NCI-H187 (cell line): Measurements from ENCODE around the gene TNN.
"Not testable (repeated sequence)": the region's sequence is repeated elsewhere in the genome, so short reads cannot be mapped to it uniquely, and the experiment has no call there.

Experiments
- DNase-seq, 2 experiments: peaks; one replicate each; lab custom pipeline; 2025; lab: John Stamatoyannopoulos, UW

Gene TNN, protein sequence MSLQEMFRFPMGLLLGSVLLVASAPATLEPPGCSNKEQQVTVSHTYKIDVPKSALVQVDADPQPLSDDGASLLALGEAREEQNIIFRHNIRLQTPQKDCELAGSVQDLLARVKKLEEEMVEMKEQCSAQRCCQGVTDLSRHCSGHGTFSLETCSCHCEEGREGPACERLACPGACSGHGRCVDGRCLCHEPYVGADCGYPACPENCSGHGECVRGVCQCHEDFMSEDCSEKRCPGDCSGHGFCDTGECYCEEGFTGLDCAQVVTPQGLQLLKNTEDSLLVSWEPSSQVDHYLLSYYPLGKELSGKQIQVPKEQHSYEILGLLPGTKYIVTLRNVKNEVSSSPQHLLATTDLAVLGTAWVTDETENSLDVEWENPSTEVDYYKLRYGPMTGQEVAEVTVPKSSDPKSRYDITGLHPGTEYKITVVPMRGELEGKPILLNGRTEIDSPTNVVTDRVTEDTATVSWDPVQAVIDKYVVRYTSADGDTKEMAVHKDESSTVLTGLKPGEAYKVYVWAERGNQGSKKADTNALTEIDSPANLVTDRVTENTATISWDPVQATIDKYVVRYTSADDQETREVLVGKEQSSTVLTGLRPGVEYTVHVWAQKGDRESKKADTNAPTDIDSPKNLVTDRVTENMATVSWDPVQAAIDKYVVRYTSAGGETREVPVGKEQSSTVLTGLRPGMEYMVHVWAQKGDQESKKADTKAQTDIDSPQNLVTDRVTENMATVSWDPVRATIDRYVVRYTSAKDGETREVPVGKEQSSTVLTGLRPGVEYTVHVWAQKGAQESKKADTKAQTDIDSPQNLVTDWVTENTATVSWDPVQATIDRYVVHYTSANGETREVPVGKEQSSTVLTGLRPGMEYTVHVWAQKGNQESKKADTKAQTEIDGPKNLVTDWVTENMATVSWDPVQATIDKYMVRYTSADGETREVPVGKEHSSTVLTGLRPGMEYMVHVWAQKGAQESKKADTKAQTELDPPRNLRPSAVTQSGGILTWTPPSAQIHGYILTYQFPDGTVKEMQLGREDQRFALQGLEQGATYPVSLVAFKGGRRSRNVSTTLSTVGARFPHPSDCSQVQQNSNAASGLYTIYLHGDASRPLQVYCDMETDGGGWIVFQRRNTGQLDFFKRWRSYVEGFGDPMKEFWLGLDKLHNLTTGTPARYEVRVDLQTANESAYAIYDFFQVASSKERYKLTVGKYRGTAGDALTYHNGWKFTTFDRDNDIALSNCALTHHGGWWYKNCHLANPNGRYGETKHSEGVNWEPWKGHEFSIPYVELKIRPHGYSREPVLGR (N-terminal part only)

DNA sequence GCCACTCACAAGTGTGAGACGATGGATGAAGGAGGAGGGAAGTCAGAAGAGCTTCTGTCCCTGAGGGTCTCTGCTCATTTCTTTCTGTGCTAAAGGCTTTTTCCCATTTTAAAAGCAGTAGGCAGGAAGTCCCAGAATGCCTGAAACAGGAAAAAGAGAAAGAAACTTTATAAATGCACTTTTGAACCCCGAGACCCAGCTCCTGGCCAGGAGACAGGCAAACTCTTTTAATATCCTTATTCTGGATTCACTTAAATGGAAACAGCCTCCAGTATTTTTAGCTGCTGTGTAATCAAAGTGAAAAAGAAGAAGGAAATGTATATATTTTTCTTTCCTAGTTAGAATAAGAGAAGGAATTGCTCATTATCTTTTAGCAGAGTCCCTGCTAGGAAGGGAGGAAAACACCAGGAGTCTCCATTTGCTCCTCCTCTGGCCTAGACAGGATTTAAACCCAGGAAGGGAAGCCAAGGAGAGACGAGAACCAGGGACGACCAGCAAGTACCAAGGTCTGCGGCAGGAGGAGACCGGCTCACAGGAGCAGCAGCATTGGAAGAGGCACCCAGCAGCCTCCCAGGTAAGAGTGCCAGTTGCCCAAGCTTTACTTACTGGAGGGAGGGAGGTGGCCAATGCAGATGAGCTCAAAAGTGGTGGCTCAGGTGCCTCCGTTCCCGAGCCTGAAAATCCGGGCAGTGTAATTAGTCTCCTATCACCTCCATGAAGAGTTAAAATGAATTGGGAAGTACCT is at the start of gene TNN:
Gene TNN (plus strand): TSS at position 472 of the 745 bp plus-strand sequence. CDS start 9,586 bp downstream, outside the sequence.
- DNase-seq = no peak

GRCh38 chr1:175019524-175019923 is 48.1 kb upstream of the TNN start:
- no peak for DNase-seq

DNA sequence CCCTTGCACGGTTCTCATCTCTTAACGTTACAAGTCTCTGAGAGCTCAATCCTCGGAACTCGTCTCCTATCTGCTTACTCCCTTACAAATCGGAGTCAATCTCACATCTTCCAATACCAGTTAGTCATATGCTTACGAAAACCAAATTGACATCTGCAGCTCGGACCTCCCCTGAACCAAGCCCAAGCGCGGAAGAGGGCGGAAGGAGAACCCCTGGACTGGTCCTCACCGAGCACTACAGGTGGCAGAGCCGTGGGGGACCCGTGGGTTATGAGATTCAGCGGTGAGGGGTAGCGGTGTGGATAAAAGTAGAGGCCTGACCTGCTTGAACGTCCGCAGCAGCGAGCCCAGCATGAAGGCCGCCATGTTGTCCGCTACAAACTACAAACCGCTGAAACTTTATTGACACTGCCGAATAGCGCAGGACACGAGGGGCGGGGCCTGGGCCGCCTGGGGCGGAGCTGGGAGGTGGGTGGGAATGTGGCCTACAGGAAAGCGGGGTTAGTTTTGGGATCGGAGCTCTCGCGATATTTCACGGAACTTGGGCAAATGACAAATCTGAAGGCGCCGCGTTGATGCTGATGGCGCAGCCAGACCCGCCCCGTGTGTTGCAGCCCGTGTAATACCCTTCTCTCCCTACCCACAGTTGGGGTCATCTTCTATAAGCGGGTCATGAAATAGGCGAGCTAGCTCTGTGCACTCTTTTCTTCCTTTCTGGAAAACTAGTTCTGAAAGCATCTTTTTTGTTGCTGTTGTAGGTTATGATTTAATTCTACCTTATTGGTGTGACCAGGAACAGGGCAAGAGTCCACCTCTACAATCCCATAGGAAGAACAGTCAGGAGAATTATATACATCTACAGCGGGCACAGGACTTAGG is 44.4 kb upstream of the TNN start, which contains the start of gene MRPS14:
Gene MRPS14 (minus strand): TSS at position 383 of the 879 bp plus-strand sequence. CDS start 17 bp downstream, at position 366.
- peak; percentile 98 to 99 for DNase-seq

GRCh38 chr1:175023922-175024242 is 43.8 kb upstream of the TNN start:
- not testable (repeated sequence) for DNase-seq

DNA sequence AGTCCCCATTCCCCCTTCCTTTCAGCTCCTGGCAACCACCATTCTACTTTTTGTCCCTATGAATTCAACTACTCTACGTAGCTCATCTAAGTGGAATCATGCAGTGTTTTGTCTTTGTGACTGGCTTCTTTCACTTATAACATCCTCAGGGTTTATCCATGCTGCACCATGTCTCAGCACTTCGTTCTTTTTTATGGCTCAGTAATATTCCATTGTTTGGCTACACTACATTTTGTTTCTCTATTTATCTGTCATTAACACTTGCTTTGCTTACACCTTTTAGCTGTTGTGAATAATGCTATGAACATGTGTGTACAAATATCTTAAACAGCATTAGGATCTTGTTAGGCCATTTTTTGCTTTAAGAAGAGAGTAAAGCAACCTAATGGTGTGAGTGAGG is 42.9 kb upstream of the TNN start:
- no peak for DNase-seq

DNA sequence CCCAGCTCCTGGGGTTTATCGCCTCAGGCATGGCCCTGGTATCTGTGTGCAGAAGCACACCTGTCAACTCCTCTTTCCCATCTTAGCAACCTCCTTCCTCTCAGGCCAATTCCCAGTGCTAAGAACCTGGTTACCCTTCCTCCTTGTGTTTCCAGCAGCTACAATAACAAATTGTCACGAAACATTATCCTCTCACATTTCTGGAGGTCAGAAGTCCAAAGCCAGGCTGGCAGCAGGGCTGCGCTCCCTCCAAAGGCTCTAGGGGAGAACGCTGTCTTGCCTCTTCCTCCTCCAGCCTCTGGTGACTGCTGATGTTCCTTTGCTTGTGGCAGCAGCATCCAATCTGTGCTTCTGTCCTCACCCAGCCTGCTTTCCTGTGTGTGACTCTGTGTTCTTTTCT is 33.7 kb upstream of the TNN start:
- no peak for DNase-seq

- DNase-seq = no peak
Measured at GRCh38 chr1:175034775-175035174, 32.9 kb upstream of the TNN start.

- no peak for DNase-seq
Measured at GRCh38 chr1:175035865-175036264, 31.8 kb upstream of the TNN start.

DNA sequence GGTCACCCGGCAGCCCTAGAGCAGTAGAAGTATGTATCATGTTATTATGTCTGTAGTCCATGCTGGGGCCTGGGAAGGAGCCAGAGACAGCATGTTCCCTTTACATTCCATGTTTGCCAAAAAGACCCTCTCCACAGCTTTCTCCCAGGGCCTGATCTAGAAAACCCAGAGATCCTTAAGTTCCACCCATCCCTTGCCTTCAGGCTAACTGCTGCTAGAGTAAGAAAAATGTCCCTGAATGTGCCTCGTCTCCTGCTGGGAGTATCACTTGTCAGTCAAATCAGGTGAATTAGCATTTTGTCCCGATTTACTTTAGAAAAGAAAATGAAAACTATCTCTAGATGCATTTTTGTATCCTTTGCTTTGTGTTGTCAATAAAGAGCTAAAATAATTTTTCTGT is 31.2 kb upstream of the TNN start:
- DNase-seq = no peak

- no peak for DNase-seq
Measured at GRCh38 chr1:175037416-175037815, 30.2 kb upstream of the TNN start.

DNA sequence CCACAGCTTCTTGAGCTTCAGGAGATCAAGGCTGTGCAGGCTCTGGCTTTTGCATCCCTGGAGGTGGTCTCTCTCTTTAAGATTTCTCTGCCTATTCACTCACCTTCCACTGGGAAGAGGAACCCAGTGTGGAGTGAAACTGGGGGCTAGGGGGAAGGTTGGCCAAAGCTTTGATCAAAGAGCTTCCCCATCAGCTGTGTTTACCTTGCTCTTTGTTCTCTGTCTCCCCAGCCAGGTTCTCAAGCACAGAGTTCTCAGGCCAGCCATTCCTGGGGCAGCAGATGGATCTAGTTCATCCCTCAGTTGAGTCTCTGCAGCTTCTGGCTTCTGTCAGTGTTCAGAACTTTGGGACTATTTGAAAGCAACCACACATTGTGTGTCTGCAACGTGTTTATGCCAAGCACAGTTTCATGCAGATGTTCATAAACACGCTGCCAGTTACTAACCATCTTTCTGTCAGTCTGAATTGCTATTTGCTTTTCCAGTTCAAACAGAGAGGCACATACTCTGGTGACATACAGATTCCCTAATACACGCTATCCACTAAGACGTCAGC is 27.2 kb upstream of the TNN start:
- DNase-seq = no peak

DNA sequence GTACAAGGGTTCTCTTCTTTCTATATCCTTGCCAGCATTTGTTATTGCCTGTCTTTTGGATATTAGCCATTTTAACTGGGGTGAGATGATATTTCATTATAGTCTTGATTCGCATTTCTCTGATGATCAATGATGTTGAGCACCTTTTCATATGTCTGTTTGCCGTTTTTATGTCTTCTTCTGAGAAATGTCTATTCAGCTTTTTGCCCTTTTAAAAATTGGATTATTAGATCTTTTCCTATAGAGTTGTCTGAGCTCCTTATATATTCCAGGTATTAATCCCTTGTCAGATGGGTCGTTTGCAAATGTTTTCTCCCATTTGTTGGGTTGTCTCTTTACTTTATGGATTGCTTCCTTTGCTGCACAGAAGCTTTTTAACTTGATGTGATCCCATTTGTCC is 25.0 kb upstream of the TNN start:
- DNase-seq = no peak

GRCh38 chr1:175043824-175044223 is 23.8 kb upstream of the TNN start:
- no peak for DNase-seq

- DNase-seq = not testable (repeated sequence)
Measured at GRCh38 chr1:175044591-175044990, 23.0 kb upstream of the TNN start.

DNA sequence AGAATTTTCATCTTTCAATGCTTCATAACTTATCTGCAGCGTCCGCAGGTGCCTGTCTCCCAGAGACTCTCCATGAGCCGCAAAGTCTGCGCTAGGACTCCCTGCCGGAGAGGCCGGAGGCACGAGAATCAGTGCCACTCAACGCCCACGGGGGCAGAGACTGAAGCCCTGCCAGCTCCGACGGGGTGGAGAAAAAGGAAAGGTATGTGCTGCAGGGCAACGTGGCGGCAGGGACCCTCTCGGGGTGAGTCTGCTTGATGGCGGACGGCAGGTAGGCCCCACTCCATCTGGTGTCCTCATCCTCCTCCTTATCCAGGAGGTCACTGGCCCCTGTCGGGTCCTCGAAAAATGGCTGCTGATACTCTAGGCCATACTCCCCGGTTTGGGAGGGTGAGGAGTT is 22.5 kb upstream of the TNN start:
- no peak for DNase-seq

DNA sequence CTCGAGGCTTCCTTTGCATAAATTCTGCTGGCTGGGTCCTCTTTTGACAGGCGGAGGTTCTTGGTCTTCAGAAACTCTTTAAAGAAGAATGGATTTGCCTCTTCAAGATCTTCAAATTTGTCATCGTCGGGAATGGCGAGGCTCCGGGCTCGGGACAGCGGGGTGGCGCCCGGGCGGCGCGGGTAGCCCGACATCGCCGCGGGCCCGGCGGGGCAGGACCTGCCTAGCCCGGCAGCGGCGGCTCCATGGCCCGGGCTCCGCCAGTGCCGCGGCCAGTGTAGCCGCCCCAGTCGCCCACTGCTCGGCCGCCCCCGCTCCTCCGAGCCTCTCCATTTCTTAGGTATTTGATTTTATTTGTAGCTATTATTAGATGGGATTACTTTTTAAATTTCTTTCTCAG is 22.1 kb upstream of the TNN start:
- DNase-seq = no peak

DNA sequence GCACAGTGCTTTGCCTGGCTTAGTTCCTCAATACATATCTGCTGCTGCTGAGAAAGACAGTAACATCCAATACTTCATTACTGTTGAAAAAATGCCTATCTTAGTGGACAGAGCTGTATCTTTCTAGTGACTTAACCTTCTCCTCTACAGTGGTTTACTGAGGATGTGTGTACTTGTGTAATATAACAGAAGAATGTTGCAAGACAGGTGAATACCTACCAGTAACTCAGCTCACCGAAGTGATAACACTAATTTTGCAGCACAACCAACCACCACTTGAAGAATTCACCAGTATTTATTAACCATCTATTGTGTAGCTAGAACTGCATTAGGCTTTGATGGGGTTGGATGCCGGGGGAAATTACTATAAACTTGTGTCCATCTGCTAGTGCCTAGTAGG is 16.6 kb upstream of the TNN start:
- no peak for DNase-seq

GRCh38 chr1:175054736-175055135 is 12.9 kb upstream of the TNN start:
- no peak for DNase-seq

- no peak for DNase-seq
Measured at GRCh38 chr1:175062339-175062738, 5.3 kb upstream of the TNN start.

GRCh38 chr1:175062858-175063257 is 4.8 kb upstream of the TNN start:
- DNase-seq = no peak
